ENCODE measurements around the gene GALNT16.
"Not testable (repeated sequence)": the region's sequence is repeated elsewhere in the genome, so short reads cannot be mapped to it uniquely, and the experiment has no call there.

GALNT16 gene

GRCh38 chr14:69259527-69260189, at the start of gene GALNT16:
TSS of gene GALNT16 (plus strand) at chr14:69260158. CDS start at chr14:69260291, 133 bp downstream.
- no peak for DNase-seq (ENCODE audit: low read depth)

- DNase-seq (ENCODE audit: low read depth), result peak; percentile 29
Observed at GRCh38 chr14:69214393-69214792, 45.6 kb upstream of the GALNT16 start.

- DNase-seq (ENCODE audit: low read depth), result not testable (repeated sequence)
Observed at GRCh38 chr14:69217663-69218062, 42.3 kb upstream of the GALNT16 start.

GRCh38 chr14:69224946-69225345, 35.0 kb upstream of the GALNT16 start:
- no peak for DNase-seq (ENCODE audit: low read depth)

- DNase-seq (ENCODE audit: low read depth), result no peak
Observed at GRCh38 chr14:69226178-69226577, 33.8 kb upstream of the GALNT16 start.

- no peak for DNase-seq (ENCODE audit: low read depth)
Observed at GRCh38 chr14:69226736-69227135, 33.2 kb upstream of the GALNT16 start.

- DNase-seq (ENCODE audit: low read depth), result no peak
Observed at GRCh38 chr14:69231486-69231885, 28.5 kb upstream of the GALNT16 start.

GRCh38 chr14:69232388-69232787, 27.6 kb upstream of the GALNT16 start:
- no peak for DNase-seq (ENCODE audit: low read depth)

- DNase-seq (ENCODE audit: low read depth), result no peak
Observed at GRCh38 chr14:69234106-69234505, 25.9 kb upstream of the GALNT16 start.

GRCh38 chr14:69235708-69236107, 24.2 kb upstream of the GALNT16 start:
- no peak for DNase-seq (ENCODE audit: low read depth)

GRCh38 chr14:69237142-69237541, 22.8 kb upstream of the GALNT16 start:
- no peak for DNase-seq (ENCODE audit: low read depth)

GRCh38 chr14:69237584-69237983, 22.4 kb upstream of the GALNT16 start:
- DNase-seq (ENCODE audit: low read depth), result no peak

GRCh38 chr14:69238883-69239282, 21.1 kb upstream of the GALNT16 start:
- no peak for DNase-seq (ENCODE audit: low read depth)

- no peak for DNase-seq (ENCODE audit: low read depth)
Observed at GRCh38 chr14:69240527-69241173, 19.3 kb upstream of the GALNT16 start.

- DNase-seq (ENCODE audit: low read depth), result no peak
Observed at GRCh38 chr14:69241577-69241976, 18.4 kb upstream of the GALNT16 start.

GRCh38 chr14:69242311-69243224, 17.4 kb upstream of the GALNT16 start:
- DNase-seq (ENCODE audit: low read depth), result peak; percentile 72

- no peak for DNase-seq (ENCODE audit: low read depth)
Observed at GRCh38 chr14:69244946-69245345, 15.0 kb upstream of the GALNT16 start.

GRCh38 chr14:69246331-69246730, 13.6 kb upstream of the GALNT16 start:
- DNase-seq (ENCODE audit: low read depth), result no peak

GRCh38 chr14:69247676-69248440, 12.1 kb upstream of the GALNT16 start:
- peak; percentile 99 for DNase-seq (ENCODE audit: low read depth)

GRCh38 chr14:69249603-69250002, 10.4 kb upstream of the GALNT16 start:
- no peak for DNase-seq (ENCODE audit: low read depth)

- DNase-seq (ENCODE audit: low read depth), result no peak
Observed at GRCh38 chr14:69252851-69253250, 7.1 kb upstream of the GALNT16 start.

- DNase-seq (ENCODE audit: low read depth), result no peak
Observed at GRCh38 chr14:69259168-69259526, 811 bp upstream of the GALNT16 start.
